OCI-LY1 (cell line): ENCODE results near the gene PCED1B.

Experiments used
- H2AFZ ChIP-seq: fragments of 200-600 bp; sonication (generic), shearing (Covaris generic); 2 replicates; pipeline ENCODE4 v1.6.0; 2014; ENCODE audit warnings: antibody characterized with exemption, mild to moderate bottlenecking, low read length
- H3F3A ChIP-seq: fragments of 200-600 bp; sonication (generic), shearing (Covaris generic); 2 replicates; pipeline ENCODE4 v1.6.0; 2014; ENCODE audit warnings: mild to moderate bottlenecking, antibody characterized with exemption, low read length, moderate library complexity; ENCODE audit not compliant: insufficient read depth
- H3K27ac ChIP-seq: fragments of 200-600 bp; sonication (generic); 2 replicates; pipeline ENCODE4 v1.5.1; 2014; ENCODE audit warnings: low read length, mixed run types, mild to moderate bottlenecking, low read depth; ENCODE audit not compliant: poor library complexity, severe bottlenecking
- H3K27me3 ChIP-seq: fragments of 200-600 bp; sonication (generic); 2 replicates; pipeline ENCODE4 v1.6.0; 2014; ENCODE audit warnings: antibody characterized with exemption, mild to moderate bottlenecking, low read length, moderate library complexity; ENCODE audit not compliant: insufficient read depth
- H3K36me3 ChIP-seq: fragments of 200-600 bp; sonication (generic); 2 replicates; pipeline ENCODE4 v1.6.1; 2014; ENCODE audit warnings: mild to moderate bottlenecking, antibody characterized with exemption, low read length, moderate library complexity, mixed read lengths; ENCODE audit not compliant: insufficient read depth
- H3K4me1 ChIP-seq: fragments of 200-600 bp; sonication (generic); 2 replicates; pipeline ENCODE4 v1.5.1; 2014; ENCODE audit warnings: mild to moderate bottlenecking, low read length, moderate library complexity; ENCODE audit not compliant: insufficient read depth, severe bottlenecking
- H3K4me2 ChIP-seq: fragments of 200-600 bp; sonication (generic), shearing (Covaris generic); 2 replicates; pipeline ENCODE4 v1.6.1; 2014; ENCODE audit warnings: low read length
- H3K4me3 ChIP-seq: fragments of 200-600 bp; sonication (generic); 2 replicates; pipeline ENCODE4 v1.5.1; 2014; ENCODE audit warnings: low read length, low read depth, mild to moderate bottlenecking, mixed read lengths; ENCODE audit not compliant: poor library complexity, severe bottlenecking
- H3K79me2 ChIP-seq: fragments of 200-600 bp; shearing (Covaris generic); 2 replicates; pipeline ENCODE4 v1.6.1; 2016; ENCODE audit warnings: mixed run types, low read length, mixed read lengths; ENCODE audit not compliant: insufficient read depth
- H3K9ac ChIP-seq: fragments of 200-600 bp; sonication (generic), shearing (Covaris generic); 2 replicates; pipeline ENCODE4 v1.6.1; 2014; ENCODE audit warnings: mild to moderate bottlenecking, low read length, mixed read lengths
- H3K9me2 ChIP-seq: fragments of 200-600 bp; sonication (generic), shearing (Covaris generic); 2 replicates; pipeline ENCODE4 v1.6.1; 2014; ENCODE audit warnings: low read depth, mild to moderate bottlenecking, low read length, mixed read lengths
- H3K9me3 ChIP-seq: fragments of 200-600 bp; shearing (Covaris generic); 2 replicates; pipeline ENCODE4 v1.6.1; 2014; ENCODE audit warnings: low read length, mixed read lengths
- H4K20me1 ChIP-seq: fragments of 200-600 bp; sonication (generic), shearing (Covaris generic); 2 replicates; pipeline ENCODE4 v1.6.0; 2016; ENCODE audit warnings: mild to moderate bottlenecking, low read length; ENCODE audit not compliant: insufficient read depth
- EZH2 ChIP-seq: fragments of 200-600 bp; sonication (generic), shearing (Covaris generic); IDR thresholded peaks from 2 replicates; pipeline ENCODE4 v1.8.0; 2017; ENCODE audit warnings: borderline replicate concordance, mixed run types, mild to moderate bottlenecking, antibody characterized with exemption, low read length, moderate library complexity, mixed read lengths
- TF ChIP-seq, protein P1 (sequence below): fragments of 200-600 bp; sonication (generic), shearing (Covaris generic); IDR thresholded peaks from 2 replicates; pipeline ENCODE4 v1.5.1; 2017; ENCODE audit warnings: mild to moderate bottlenecking, antibody characterized with exemption, low read length, moderate library complexity, mixed read lengths

Gene PCED1B

GRCh38 chr12:47107926-47108325 is 28.5 kb downstream of the PCED1B start:
- Histone ChIP-seq H3K27me3 (no peaks in the 10 kb centered on the region), H3K4me1 (no peaks in the 10 kb centered on the region), H2AFZ (no peak overlapping the region), H3K27ac (no peak overlapping the region), H3K4me3 (no peak overlapping the region), H3K4me2 (no peak overlapping the region), H3K79me2 (no peaks in the 10 kb centered on the region), H3K36me3 (no peaks in the 10 kb centered on the region), H3F3A (no peaks in the 10 kb centered on the region), H3K9me2 (no peaks in the 10 kb centered on the region), H4K20me1 (no peaks in the 10 kb centered on the region), H3K9ac (no peak overlapping the region), H3K9me3 (no peaks in the 10 kb centered on the region)
- TF ChIP-seq, protein P1, sequence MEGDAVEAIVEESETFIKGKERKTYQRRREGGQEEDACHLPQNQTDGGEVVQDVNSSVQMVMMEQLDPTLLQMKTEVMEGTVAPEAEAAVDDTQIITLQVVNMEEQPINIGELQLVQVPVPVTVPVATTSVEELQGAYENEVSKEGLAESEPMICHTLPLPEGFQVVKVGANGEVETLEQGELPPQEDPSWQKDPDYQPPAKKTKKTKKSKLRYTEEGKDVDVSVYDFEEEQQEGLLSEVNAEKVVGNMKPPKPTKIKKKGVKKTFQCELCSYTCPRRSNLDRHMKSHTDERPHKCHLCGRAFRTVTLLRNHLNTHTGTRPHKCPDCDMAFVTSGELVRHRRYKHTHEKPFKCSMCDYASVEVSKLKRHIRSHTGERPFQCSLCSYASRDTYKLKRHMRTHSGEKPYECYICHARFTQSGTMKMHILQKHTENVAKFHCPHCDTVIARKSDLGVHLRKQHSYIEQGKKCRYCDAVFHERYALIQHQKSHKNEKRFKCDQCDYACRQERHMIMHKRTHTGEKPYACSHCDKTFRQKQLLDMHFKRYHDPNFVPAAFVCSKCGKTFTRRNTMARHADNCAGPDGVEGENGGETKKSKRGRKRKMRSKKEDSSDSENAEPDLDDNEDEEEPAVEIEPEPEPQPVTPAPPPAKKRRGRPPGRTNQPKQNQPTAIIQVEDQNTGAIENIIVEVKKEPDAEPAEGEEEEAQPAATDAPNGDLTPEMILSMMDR: no peak
- no peak for TF ChIP-seq EZH2

GRCh38 chr12:47110011-47110541 is 30.7 kb downstream of the PCED1B start:
- Histone ChIP-seq H3K9ac (no peak overlapping the region), H3F3A (no peaks in the 10 kb centered on the region), H3K27ac (no peak overlapping the region), H3K9me2 (no peaks in the 10 kb centered on the region), H3K36me3 (no peaks in the 10 kb centered on the region), H4K20me1 (no peaks in the 10 kb centered on the region), H3K79me2 (no peaks in the 10 kb centered on the region), H3K4me3 (no peak overlapping the region), H2AFZ (no peak overlapping the region), H3K9me3 (no peaks in the 10 kb centered on the region), H3K27me3 (no peaks in the 10 kb centered on the region), H3K4me2 (no peak overlapping the region), H3K4me1 (peaks cover 6% of the 10 kb centered on the region)
- TF ChIP-seq EZH2: no peak
- TF ChIP-seq, protein P1: no peak

DNA sequence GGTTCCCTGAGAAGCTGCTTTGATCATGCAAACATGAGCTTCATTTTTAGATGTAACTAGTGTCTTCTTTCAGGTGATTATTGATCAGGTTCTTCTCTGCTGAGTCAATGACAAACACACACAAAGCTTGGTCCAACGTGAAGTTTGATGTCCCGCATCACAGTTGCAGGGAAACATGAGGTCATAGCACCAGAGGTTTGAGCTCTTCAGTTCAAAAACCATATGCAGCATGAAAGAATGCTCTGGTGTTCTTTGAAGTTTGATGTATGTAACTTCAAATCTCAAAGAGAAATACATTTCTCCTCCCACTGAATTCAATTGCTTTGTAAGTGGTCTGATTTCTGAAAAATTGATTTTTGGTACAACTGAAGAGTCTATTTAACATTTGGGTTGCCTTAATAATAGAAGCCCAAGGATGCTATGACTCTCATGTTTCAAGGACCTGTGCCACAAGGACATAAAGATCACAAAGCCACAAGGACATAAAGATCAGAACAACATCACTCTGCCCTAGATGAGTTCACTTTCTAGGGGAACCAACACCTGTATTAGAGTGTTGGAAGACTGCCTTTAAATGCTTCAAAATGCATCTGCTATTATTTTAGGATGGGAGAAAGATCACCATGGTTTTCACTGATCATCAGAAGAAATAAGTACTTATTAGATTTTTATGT is 31.4 kb downstream of the PCED1B start:
- Histone ChIP-seq H3K4me1 (peaks cover 8% of the 10 kb centered on the region), H2AFZ (no peak overlapping the region), H3K36me3 (no peaks in the 10 kb centered on the region), H3K27me3 (no peaks in the 10 kb centered on the region), H3K27ac (no peak overlapping the region), H3K4me2 (no peak overlapping the region), H3K9me2 (no peaks in the 10 kb centered on the region), H3K4me3 (no peak overlapping the region), H3K79me2 (no peaks in the 10 kb centered on the region), H4K20me1 (no peaks in the 10 kb centered on the region), H3F3A (no peaks in the 10 kb centered on the region), H3K9me3 (no peaks in the 10 kb centered on the region), H3K9ac (no peak overlapping the region)
- TF ChIP-seq, protein P1: no peak
